WERI-Rb-1 (cell line): Measurements from ENCODE around the gene WFDC8.

Experiments
- DNase-seq: peaks from one replicate; pipeline ENCODE4 v3.0.0-alpha.2; 2020
- H3K27ac ChIP-seq: fragments of 250-450 bp; sonication (Bioruptor Pico); 2 replicates; pipeline ENCODE4 v1.5.1; 2020; ENCODE audit warnings: mild to moderate bottlenecking, moderate library complexity
- H3K27me3 ChIP-seq: fragments of 250-450 bp; sonication (Bioruptor Pico); 2 replicates; pipeline ENCODE4 v1.5.1; 2021; ENCODE audit warnings: mild to moderate bottlenecking, low read depth, moderate library complexity; ENCODE audit not compliant: insufficient read depth, severe bottlenecking
- H3K36me3 ChIP-seq: fragments of 250-450 bp; sonication (Bioruptor Pico); 2 replicates; pipeline ENCODE4 v1.5.1; 2020; ENCODE audit warnings: mild to moderate bottlenecking, moderate library complexity
- H3K4me3 ChIP-seq: 2 replicates; pipeline ENCODE4 v1.5.1; 2011; ENCODE audit warnings: low read depth, mild to moderate bottlenecking, control low read depth, low read length
- H3K9me3 ChIP-seq: fragments of 250-450 bp; sonication (Bioruptor Pico); 2 replicates; pipeline ENCODE4 v1.5.1; 2021; ENCODE audit warnings: mild to moderate bottlenecking, moderate library complexity; ENCODE audit not compliant: severe bottlenecking
- CTCF ChIP-seq: IDR thresholded peaks from 2 replicates; pipeline ENCODE4 v1.5.1; 2011; ENCODE audit warnings: low read depth, mild to moderate bottlenecking, control low read depth, inconsistent platforms, low read length

WFDC8 gene

GRCh38 chr20:45518282-45518681, 60.8 kb downstream of the WFDC8 start:
- no peak for DNase-seq
- Histone ChIP-seq H3K4me3 (no peak overlapping the region), H3K27me3 (no peaks in the 10 kb centered on the region), H3K36me3 (no peaks in the 10 kb centered on the region), H3K9me3 (no peaks in the 10 kb centered on the region), H3K27ac (no peak overlapping the region)
- no peak for TF ChIP-seq CTCF

- Histone ChIP-seq H3K36me3 (no peaks in the 10 kb centered on the region), H3K27ac (no peak within 1 kb of the TSS), H3K4me3 (no peak within 1 kb of the TSS), H3K27me3 (no peaks in the 10 kb centered on the region), H3K9me3 (no peaks in the 10 kb centered on the region)
- no peak for DNase-seq
- TF ChIP-seq CTCF: no peak
Measured at GRCh38 chr20:45515147-45515913, 63.8 kb downstream of the WFDC8 start, which contains the start of gene SPINT3. TSS of gene SPINT3 (minus strand) at chr20:45515622. CDS start at chr20:45515608, 14 bp downstream.

GRCh38 chr20:45510242-45510862, 68.7 kb downstream of the WFDC8 start:
- Histone ChIP-seq H3K4me3 (no peak overlapping the region), H3K9me3 (no peaks in the 10 kb centered on the region), H3K27ac (no peak overlapping the region), H3K36me3 (no peaks in the 10 kb centered on the region), H3K27me3 (no peaks in the 10 kb centered on the region)
- TF ChIP-seq CTCF: no peak
- no peak for DNase-seq

DNA sequence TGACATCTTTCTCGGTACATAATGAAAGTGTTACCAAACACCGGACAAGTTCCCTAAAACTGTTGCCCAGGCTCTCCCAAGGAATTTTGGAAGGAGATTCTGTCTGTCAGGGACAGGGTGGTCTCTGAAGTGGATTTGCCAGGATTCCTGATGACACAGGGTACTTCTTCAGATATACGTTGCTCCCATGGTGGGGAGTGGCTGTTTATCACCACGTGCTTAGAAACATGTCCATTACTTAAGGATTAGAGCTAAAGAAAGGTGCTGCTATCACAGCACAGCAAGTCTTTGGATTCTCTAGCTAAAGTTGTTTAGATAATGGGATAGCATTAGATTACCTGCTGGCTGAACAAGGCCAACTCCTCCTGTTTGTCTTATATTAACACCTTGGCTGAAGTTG, 70.0 kb downstream of the WFDC8 start:
- TF ChIP-seq CTCF: no peak
- Histone ChIP-seq H3K27me3 (no peaks in the 10 kb centered on the region), H3K9me3 (no peaks in the 10 kb centered on the region), H3K4me3 (no peak overlapping the region), H3K36me3 (no peaks in the 10 kb centered on the region), H3K27ac (no peak overlapping the region)
- DNase-seq: no peak

- no peaks in the 10 kb centered on the region for H3K9me3 ChIP-seq
- no peaks in the 10 kb centered on the region for H3K27me3 ChIP-seq
- TF ChIP-seq CTCF: no peak
- H3K27ac ChIP-seq: no peak overlapping the region
- DNase-seq: no peak
- H3K36me3 ChIP-seq: no peaks in the 10 kb centered on the region
- no peak overlapping the region for H3K4me3 ChIP-seq
Measured at GRCh38 chr20:45508068-45508886, 70.8 kb downstream of the WFDC8 start.
